ENCODE results near the gene ATP8B4. TPM values are rescaled to one million over a fixed set of nuclear protein-coding genes. Genes with fewer than 3 reads are reported as not detected.

Gene ATP8B4
- total RNA-seq, 2 experiments from 2014 or later = 0.31 TPM; not detected in 1

DNA sequence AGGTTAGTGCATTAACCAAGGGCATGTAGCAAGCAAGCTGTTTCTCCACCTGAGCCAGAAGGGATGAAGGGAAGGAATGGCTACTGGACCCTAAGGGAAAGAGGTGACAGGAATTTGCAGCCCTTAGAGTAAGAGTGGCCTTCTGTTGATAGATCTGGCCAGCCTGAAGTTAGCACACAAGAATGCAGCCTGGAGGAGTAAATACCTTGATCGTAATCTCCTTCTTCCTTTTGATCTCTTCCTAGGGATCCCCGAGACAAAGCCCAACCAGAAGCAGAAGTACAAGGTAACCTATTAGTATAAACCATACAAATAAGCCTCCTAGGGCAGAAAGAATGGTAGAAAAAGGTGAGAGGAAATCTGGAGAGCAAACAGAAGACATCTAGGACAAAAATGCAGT lies 134.6 kb downstream of the ATP8B4 start:
- no peak overlapping the region for H3K4me3 Mint-ChIP-seq
- no peaks in the 10 kb centered on the region for H3K9me3 ChIP-seq (ENCODE audit: control insufficient read depth in 1 of 2, insufficient read depth in 1 of 2, low read length in 2 of 2)
- no peaks in the 10 kb centered on the region for H3K9me3 Mint-ChIP-seq
- no peaks in the 10 kb centered on the region for H3K4me1 Mint-ChIP-seq (ENCODE audit: low read depth)
- no peak overlapping the region for H3K27ac ChIP-seq (ENCODE audit: low read depth in 1 of 2, low read length in 2 of 2)
- ATAC-seq (ENCODE audit: poor library complexity) (no peak), DNase-seq (no peak)
- CTCF ChIA-PET = no interaction called here
- no peaks in the 10 kb centered on the region for H3K36me3 Mint-ChIP-seq (ENCODE audit: low read depth)
- no peaks in the 10 kb centered on the region for H3K27me3 Mint-ChIP-seq
- intact Hi-C loops (cut with DNase I, micrococcal nuclease) = no loop called here
- H3K4me1 ChIP-seq (ENCODE audit: insufficient read depth, low read length) = no peaks in the 10 kb centered on the region
- no peaks in the 10 kb centered on the region for H3K27me3 ChIP-seq (ENCODE audit: control insufficient read depth in 1 of 2, insufficient read depth in 2 of 2, low read length in 2 of 2)
- TF ChIP-seq, protein P1, sequence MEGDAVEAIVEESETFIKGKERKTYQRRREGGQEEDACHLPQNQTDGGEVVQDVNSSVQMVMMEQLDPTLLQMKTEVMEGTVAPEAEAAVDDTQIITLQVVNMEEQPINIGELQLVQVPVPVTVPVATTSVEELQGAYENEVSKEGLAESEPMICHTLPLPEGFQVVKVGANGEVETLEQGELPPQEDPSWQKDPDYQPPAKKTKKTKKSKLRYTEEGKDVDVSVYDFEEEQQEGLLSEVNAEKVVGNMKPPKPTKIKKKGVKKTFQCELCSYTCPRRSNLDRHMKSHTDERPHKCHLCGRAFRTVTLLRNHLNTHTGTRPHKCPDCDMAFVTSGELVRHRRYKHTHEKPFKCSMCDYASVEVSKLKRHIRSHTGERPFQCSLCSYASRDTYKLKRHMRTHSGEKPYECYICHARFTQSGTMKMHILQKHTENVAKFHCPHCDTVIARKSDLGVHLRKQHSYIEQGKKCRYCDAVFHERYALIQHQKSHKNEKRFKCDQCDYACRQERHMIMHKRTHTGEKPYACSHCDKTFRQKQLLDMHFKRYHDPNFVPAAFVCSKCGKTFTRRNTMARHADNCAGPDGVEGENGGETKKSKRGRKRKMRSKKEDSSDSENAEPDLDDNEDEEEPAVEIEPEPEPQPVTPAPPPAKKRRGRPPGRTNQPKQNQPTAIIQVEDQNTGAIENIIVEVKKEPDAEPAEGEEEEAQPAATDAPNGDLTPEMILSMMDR (IDR thresholded peaks at IDR 0.05) = no peak
- POLR2A ChIA-PET = no interaction called here
- H3K4me3 ChIP-seq (ENCODE audit: low read length) = no peak overlapping the region
- H3K27ac Mint-ChIP-seq = no peak overlapping the region
- no peaks in the 10 kb centered on the region for H3K36me3 ChIP-seq (ENCODE audit: insufficient read depth, low read length)

DNA sequence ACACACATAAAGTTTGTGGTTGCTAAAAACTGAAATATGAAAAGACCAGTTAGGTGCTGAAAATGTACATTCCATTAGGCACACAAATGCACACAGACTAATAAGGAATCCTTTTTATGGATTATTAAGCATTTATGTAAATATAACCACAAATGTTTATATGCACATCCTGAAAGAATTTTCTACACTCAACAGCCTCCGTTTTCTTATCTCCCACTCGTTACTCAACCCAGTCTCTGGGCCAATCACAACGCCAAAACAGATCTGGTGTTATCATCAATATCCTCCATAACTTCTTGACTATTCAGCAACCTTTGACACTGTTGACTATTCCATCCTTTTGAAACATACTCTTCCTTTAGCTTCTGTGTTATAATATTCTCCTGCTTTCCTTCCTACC lies 136.4 kb downstream of the ATP8B4 start:
- Histone ChIP-seq H3K36me3 (ENCODE audit: insufficient read depth, low read length) (no peaks in the 10 kb centered on the region), H3K4me1 (ENCODE audit: insufficient read depth, low read length) (no peaks in the 10 kb centered on the region), H3K27me3 (ENCODE audit: control insufficient read depth in 1 of 2, insufficient read depth in 2 of 2, low read length in 2 of 2) (no peaks in the 10 kb centered on the region), H3K27ac (ENCODE audit: low read depth in 1 of 2, low read length in 2 of 2) (no peak overlapping the region), H3K4me3 (ENCODE audit: low read length) (no peak overlapping the region), H3K9me3 (ENCODE audit: control insufficient read depth in 1 of 2, insufficient read depth in 1 of 2, low read length in 2 of 2) (no peaks in the 10 kb centered on the region)
- no peaks in the 10 kb centered on the region for H3K4me1 Mint-ChIP-seq (ENCODE audit: low read depth)
- ChIA-PET POLR2A (interaction anchor here (0.6 kb wide), 1 partner anchor 46 kb away, joined by 3 read pairs; no protein-coding TSS in a partner anchor), CTCF (interaction anchor here (0.7 to 1.4 kb wide), 2 partner anchors 9 to 11 kb away, joined by 3 read pairs; no protein-coding TSS in a partner anchor)
- H3K27me3 Mint-ChIP-seq = no peaks in the 10 kb centered on the region
- intact Hi-C loops (cut with DNase I, micrococcal nuclease) = no loop called here
- no peaks in the 10 kb centered on the region for H3K9me3 Mint-ChIP-seq
- H3K27ac Mint-ChIP-seq = no peak overlapping the region
- no peak for ATAC-seq (ENCODE audit: poor library complexity)
- no peak for DNase-seq
- TF ChIP-seq, protein P1 (IDR thresholded peaks at IDR 0.05) = no peak
- no peak overlapping the region for H3K4me3 Mint-ChIP-seq
- H3K36me3 Mint-ChIP-seq (ENCODE audit: low read depth) = no peaks in the 10 kb centered on the region

DNA sequence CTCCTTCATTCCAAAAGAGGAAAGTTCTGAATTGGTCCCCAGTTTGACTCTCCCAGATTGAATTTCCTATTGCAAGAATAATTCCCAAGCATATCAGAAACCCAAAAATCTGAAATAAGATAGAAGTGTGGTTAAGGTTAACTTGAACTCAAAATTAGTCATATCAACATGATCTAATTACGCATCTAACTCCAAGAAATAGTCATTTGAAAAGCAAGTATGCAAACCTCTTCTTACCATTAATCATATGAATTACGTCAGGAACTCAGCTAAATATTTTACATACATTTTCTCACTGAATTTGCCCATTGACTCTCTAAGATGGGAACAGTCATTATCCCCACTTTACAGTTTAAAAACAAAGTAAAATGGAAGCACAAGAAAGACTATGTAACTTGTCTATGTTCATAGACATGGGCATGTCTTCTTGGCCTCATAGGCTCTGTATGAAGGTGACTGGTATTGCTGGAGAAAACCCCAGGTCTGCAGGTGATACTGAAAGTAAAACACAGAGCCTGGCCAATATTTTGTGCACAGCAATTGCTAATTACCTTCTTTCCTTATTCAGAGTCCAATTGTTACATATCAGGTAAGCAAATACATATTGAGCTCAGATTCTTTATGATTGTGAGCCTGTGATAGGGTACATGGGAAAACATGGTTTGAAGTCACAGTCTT lies 139.2 kb downstream of the ATP8B4 start:
- intact Hi-C loops (cut with DNase I, micrococcal nuclease) = no loop called here
- POLR2A ChIA-PET = no interaction called here

More for the DNA sequence above, 139.2 kb downstream of the ATP8B4 start:
- H3K27me3 ChIP-seq (ENCODE audit: control insufficient read depth in 1 of 2, insufficient read depth in 2 of 2, low read length in 2 of 2) = no peaks in the 10 kb centered on the region
- CTCF ChIA-PET = no interaction called here
- ATAC-seq (ENCODE audit: poor library complexity) = no peak
- TF ChIP-seq, protein P1 (IDR thresholded peaks at IDR 0.05) = no peak
- no peaks in the 10 kb centered on the region for H3K36me3 Mint-ChIP-seq (ENCODE audit: low read depth)
- H3K4me1 Mint-ChIP-seq (ENCODE audit: low read depth) = no peaks in the 10 kb centered on the region
- no peaks in the 10 kb centered on the region for H3K27me3 Mint-ChIP-seq
- H3K4me1 ChIP-seq (ENCODE audit: insufficient read depth, low read length) = no peaks in the 10 kb centered on the region
- no peaks in the 10 kb centered on the region for H3K36me3 ChIP-seq (ENCODE audit: insufficient read depth, low read length)
- no peak overlapping the region for H3K27ac Mint-ChIP-seq
- no peak for DNase-seq
- no peaks in the 10 kb centered on the region for H3K9me3 Mint-ChIP-seq
- no peak overlapping the region for H3K4me3 ChIP-seq (ENCODE audit: low read length)
- no peak overlapping the region for H3K27ac ChIP-seq (ENCODE audit: low read depth in 1 of 2, low read length in 2 of 2)
- H3K4me3 Mint-ChIP-seq = no peak overlapping the region
- no peaks in the 10 kb centered on the region for H3K9me3 ChIP-seq (ENCODE audit: control insufficient read depth in 1 of 2, insufficient read depth in 1 of 2, low read length in 2 of 2)

All from CD4-positive, alpha-beta T cell (primary cell).